Naive thymus-derived CD8-positive, alpha-beta T cell (primary cell): Measurements from ENCODE around the gene CERS6. TPM values are rescaled to one million over a fixed set of nuclear protein-coding genes. Genes with fewer than 3 reads are reported as not detected.
A peak's percentile ranks its signal among the peaks of the same experiment; 100 is the strongest.

Source experiments
- ATAC-seq, 2 donors: fragments of 150-1000 bp; cut with Tn5 transposase in 1 of 2; sonication (Bioruptor Pico), chemical (Tn5 transposase) in 1 of 2; 1 replicate in 1 of 2; 2 replicates in 1 of 2; pipeline ENCODE4 v1.10.0; 2021; ENCODE audit warnings: mild to moderate bottlenecking in 2 of 2, moderate library complexity in 2 of 2
- POLR2A ChIA-PET: fragments of 350-600 bp; sonication (Branson Sonifier 250); formaldehyde crosslinking; loops from one replicate; lab custom pipeline; 2021; ENCODE audit warnings: antibody characterized with exemption; lab: Charles Lee
- DNase-seq, 10 donors: peaks; one replicate each; pipeline versions ENCODE4 v3.0.0 to v3.0.0-alpha.2; 2020 to 2022
- H3K27ac Mint-ChIP-seq, 10 donors: one replicate each; pipeline ENCODE4 v1.8.0; 2020 to 2022; ENCODE audit warnings: mild to moderate bottlenecking in 10 of 10, mixed read lengths in 10 of 10, moderate library complexity in 4 of 10, inconsistent platforms in 1 of 10
- H3K27me3 Mint-ChIP-seq, 5 donors: one replicate each; pipeline ENCODE4 v1.8.0; 2021 to 2022; ENCODE audit warnings: mixed read lengths in 5 of 5
- H3K36me3 Mint-ChIP-seq, 3 donors: one replicate each; pipeline ENCODE4 v1.8.0; 2020 to 2022; ENCODE audit warnings: mixed read lengths in 3 of 3, mild to moderate bottlenecking in 2 of 3, inconsistent platforms in 1 of 3
- H3K4me1 Mint-ChIP-seq, 4 donors: one replicate each; pipeline ENCODE4 v1.8.0; 2021 to 2022; ENCODE audit warnings: mixed read lengths in 4 of 4
- H3K4me3 Mint-ChIP-seq, 10 donors: one replicate each; pipeline ENCODE4 v1.8.0; 2020 to 2022; ENCODE audit warnings: mild to moderate bottlenecking in 10 of 10, mixed read lengths in 10 of 10, moderate library complexity in 6 of 10, inconsistent platforms in 1 of 10
- H3K9me3 Mint-ChIP-seq, 9 donors: one replicate each; pipeline ENCODE4 v1.8.0; 2020 to 2022; ENCODE audit warnings: mixed read lengths in 9 of 9, mild to moderate bottlenecking in 3 of 9, inconsistent platforms in 1 of 9, moderate library complexity in 1 of 9
- polyA plus RNA-seq, 3 donors: library from polyadenylated mRNA; unstranded; fragments of 300-500 nt; fragmentation: Illumina TruSeq; gene quantifications; one replicate each; pipeline ENCODE4 v1.2.3, GENCODE V29; 2021
- total RNA-seq, 8 experiments: library from RNA in 2 of 8; stranded (reverse) in 2 of 8; gene quantifications; one replicate each; pipeline ENCODE4 v1.2.3 and lab custom pipeline; 2021 to 2026

Gene CERS6
- total and polyA plus RNA-seq, 5 experiments from 2014 or later = 9.5 to 29.3 (median 17.4) TPM

DNA sequence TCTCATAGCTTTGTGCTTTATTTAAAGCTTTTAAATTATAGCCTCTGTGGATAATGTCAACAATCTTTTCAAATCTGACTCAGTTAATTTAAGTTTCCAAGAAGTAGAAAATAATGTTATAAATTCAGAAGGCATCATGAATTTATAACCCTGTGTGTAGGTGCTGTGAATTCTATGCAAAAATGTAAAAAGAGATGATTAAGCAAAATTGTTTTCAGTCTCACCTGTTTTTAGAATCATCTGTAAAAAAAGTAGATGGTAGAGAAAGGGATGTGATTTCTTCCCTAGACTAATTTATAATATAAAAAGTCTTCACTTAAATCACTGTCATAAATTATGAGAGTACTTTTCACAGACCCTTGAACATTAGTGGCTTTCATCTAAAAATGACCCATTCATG, 260.8 kb downstream of the CERS6 start:
- DNase-seq (no peak), ATAC-seq (no peak)
- Mint-ChIP-seq H3K27ac (peak overlapping the region in 1 of 10 donors; percentile 65), H3K9me3 (no peaks in the 10 kb centered on the region), H3K4me3 (no peak overlapping the region), H3K27me3 (no peaks in the 10 kb centered on the region), H3K4me1 (peaks cover 11 to 35% (median 24%) of the 10 kb centered on the region in 4 donors), H3K36me3 (peaks cover 9 to 60% (median 50%) of the 10 kb centered on the region in 3 donors)
- POLR2A ChIA-PET = no interaction called here

GRCh38 chr2:168717790-168718502, 261.9 kb downstream of the CERS6 start:
- H3K36me3 Mint-ChIP-seq = peaks cover 12 to 68% (median 54%) of the 10 kb centered on the region in 3 donors
- H3K4me3 Mint-ChIP-seq = peak overlapping the region in 1 of 10 donors; percentile 5

GRCh38 chr2:168718622-168719021, 262.6 kb downstream of the CERS6 start:
- no peak for ATAC-seq
- peak overlapping the region in 1 of 10 donors; percentile 49 for H3K27ac Mint-ChIP-seq
- H3K27me3 Mint-ChIP-seq = no peaks in the 10 kb centered on the region
- peaks cover 12 to 73% (median 57%) of the 10 kb centered on the region in 3 donors for H3K36me3 Mint-ChIP-seq
- no peaks in the 10 kb centered on the region for H3K9me3 Mint-ChIP-seq
- DNase-seq = no peak
- POLR2A ChIA-PET = interaction anchor here (0.6 kb wide), 1 partner anchor 375 kb away, joined by 3 read pairs; no protein-coding TSS in a partner anchor
- no peak overlapping the region for H3K4me3 Mint-ChIP-seq
- peaks cover 10 to 32% (median 22%) of the 10 kb centered on the region in 4 donors for H3K4me1 Mint-ChIP-seq

More at GRCh38 chr2:168717790-168718502, 261.9 kb downstream of the CERS6 start:
- Mint-ChIP-seq H3K27me3 (no peaks in the 10 kb centered on the region), H3K4me1 (peaks cover 10 to 32% (median 22%) of the 10 kb centered on the region in 4 donors), H3K9me3 (no peaks in the 10 kb centered on the region), H3K27ac (peak overlapping the region in 6 of 10 donors; percentile 11 to 81 (median 49))
- ATAC-seq (peak in 1 of 2 donors; percentile 44), DNase-seq (no peak)
- POLR2A ChIA-PET = interaction anchor here (0.6 kb wide), 1 partner anchor 11 kb away, joined by 5 read pairs; no protein-coding TSS in a partner anchor

GRCh38 chr2:168719446-168719845, 263.4 kb downstream of the CERS6 start:
- H3K9me3 Mint-ChIP-seq = no peaks in the 10 kb centered on the region
- no peaks in the 10 kb centered on the region for H3K27me3 Mint-ChIP-seq
- no peak overlapping the region for H3K4me3 Mint-ChIP-seq
- H3K36me3 Mint-ChIP-seq = peaks cover 12 to 75% (median 58%) of the 10 kb centered on the region in 3 donors
- ATAC-seq (no peak), DNase-seq (no peak)
- H3K4me1 Mint-ChIP-seq = peaks cover 9 to 28% (median 21%) of the 10 kb centered on the region in 4 donors
- no peak overlapping the region for H3K27ac Mint-ChIP-seq
- POLR2A ChIA-PET = interaction anchor here (0.6 kb wide), 1 partner anchor 376 kb away, joined by 3 read pairs; no protein-coding TSS in a partner anchor

DNA sequence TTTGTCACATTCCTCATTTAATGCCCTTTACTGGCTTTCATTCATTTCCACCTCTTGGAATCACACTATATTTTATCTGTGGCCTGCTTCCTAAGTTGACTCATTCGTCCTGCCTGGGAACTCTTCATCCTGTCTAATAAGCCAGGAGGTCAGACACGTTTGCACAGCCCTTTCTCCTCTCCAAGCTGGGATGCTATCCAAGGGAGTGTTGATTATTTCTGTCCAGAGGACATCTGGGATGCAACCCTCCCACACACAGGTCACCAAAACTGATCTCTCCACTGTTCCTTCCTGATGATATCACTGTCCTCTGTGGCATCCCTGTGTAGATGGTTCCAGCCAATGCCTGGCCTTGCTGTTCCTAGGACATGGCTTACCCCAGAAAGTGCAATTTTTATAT, 266.5 kb downstream of the CERS6 start:
- POLR2A ChIA-PET = no interaction called here
- ATAC-seq = no peak
- DNase-seq = no peak

GRCh38 chr2:168723275-168723899, 267.3 kb downstream of the CERS6 start:
- no peak overlapping the region for H3K4me3 Mint-ChIP-seq
- DNase-seq (no peak), ATAC-seq (no peak)
- H3K27ac Mint-ChIP-seq = peak overlapping the region in 1 of 10 donors; percentile 28
- no peaks in the 10 kb centered on the region for H3K27me3 Mint-ChIP-seq
- POLR2A ChIA-PET = no interaction called here
- peaks cover 0 to 9% (median 5%) of the 10 kb centered on the region in 4 donors for H3K4me1 Mint-ChIP-seq
- H3K9me3 Mint-ChIP-seq = no peaks in the 10 kb centered on the region
- peaks cover 11 to 67% (median 40%) of the 10 kb centered on the region in 3 donors for H3K36me3 Mint-ChIP-seq

More for the DNA sequence above, 266.5 kb downstream of the CERS6 start:
- H3K4me3 Mint-ChIP-seq = no peak overlapping the region
- no peaks in the 10 kb centered on the region for H3K27me3 Mint-ChIP-seq
- peaks cover 12 to 67% (median 48%) of the 10 kb centered on the region in 3 donors for H3K36me3 Mint-ChIP-seq
- peak overlapping the region in 3 of 10 donors; percentile 6 to 30 (median 26) for H3K27ac Mint-ChIP-seq
- H3K9me3 Mint-ChIP-seq = no peaks in the 10 kb centered on the region
- H3K4me1 Mint-ChIP-seq = peaks cover 6 to 16% (median 11%) of the 10 kb centered on the region in 4 donors

- ATAC-seq = no peak
- H3K27ac Mint-ChIP-seq = no peak overlapping the region
- H3K9me3 Mint-ChIP-seq = no peaks in the 10 kb centered on the region
- peaks cover 8 to 50% (median 27%) of the 10 kb centered on the region in 3 donors for H3K36me3 Mint-ChIP-seq
- DNase-seq = no peak
- POLR2A ChIA-PET = no interaction called here
- no peak overlapping the region for H3K4me3 Mint-ChIP-seq
- H3K4me1 Mint-ChIP-seq = peaks cover 0 to 9% (median 1%) of the 10 kb centered on the region in 4 donors
- no peaks in the 10 kb centered on the region for H3K27me3 Mint-ChIP-seq
These were observed 270.3 kb downstream of the CERS6 start for GRCh38 chr2:168726375-168726774.

DNA sequence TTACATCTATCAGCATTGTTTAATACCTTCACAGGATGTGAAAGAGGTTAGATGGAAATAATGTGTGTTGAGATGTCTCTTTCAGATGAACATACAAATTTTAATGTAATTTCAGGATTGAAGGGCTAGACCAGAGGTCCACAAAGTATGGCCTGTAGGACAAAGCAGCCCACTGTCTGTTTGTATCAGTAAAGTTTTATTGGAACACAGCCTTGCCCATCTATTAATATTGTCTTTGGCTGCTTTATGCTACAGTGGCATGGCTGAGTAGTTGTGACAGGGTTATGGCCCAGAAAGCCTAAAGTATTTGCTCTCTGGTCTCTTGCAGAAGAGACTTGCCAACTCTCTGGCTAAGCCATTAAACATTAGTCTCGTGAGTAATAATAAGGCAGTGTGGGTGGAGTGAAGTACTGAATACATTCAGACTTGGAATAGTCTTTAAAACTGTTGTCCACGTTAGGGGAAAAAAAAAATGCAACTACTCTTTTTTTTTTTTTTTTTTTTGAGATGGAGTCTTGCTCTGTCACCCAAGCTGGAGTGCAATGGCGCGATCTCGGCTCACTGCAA, 271.9 kb downstream of the CERS6 start:
- H3K27ac Mint-ChIP-seq = peak overlapping the region in 1 of 10 donors; percentile 29

GRCh38 chr2:168729455-168729854, 273.4 kb downstream of the CERS6 start:
- H3K36me3 Mint-ChIP-seq = peaks cover 5 to 39% (median 20%) of the 10 kb centered on the region in 3 donors

More for the DNA sequence above, 271.9 kb downstream of the CERS6 start:
- no peak for DNase-seq
- Mint-ChIP-seq H3K27me3 (no peaks in the 10 kb centered on the region), H3K4me3 (no peak overlapping the region), H3K36me3 (peaks cover under 1 to 45% (median 26%) of the 10 kb centered on the region in 3 donors), H3K4me1 (peaks cover 0 to 2% (median 0%) of the 10 kb centered on the region in 4 donors), H3K9me3 (no peaks in the 10 kb centered on the region)
- POLR2A ChIA-PET = interaction anchor here (0.7 kb wide), 1 partner anchor 10 kb away, joined by 5 read pairs; no protein-coding TSS in a partner anchor
- ATAC-seq = no peak

GRCh38 chr2:168730344-168730743, 274.3 kb downstream of the CERS6 start:
- H3K36me3 Mint-ChIP-seq = peaks cover 5 to 39% (median 20%) of the 10 kb centered on the region in 3 donors
- peaks cover 0 to 7% (median 0%) of the 10 kb centered on the region in 4 donors for H3K4me1 Mint-ChIP-seq
- no peak overlapping the region for H3K4me3 Mint-ChIP-seq
- POLR2A ChIA-PET = no interaction called here
- no peak for ATAC-seq
- H3K27ac Mint-ChIP-seq = peak overlapping the region in 4 of 10 donors; percentile 16 to 47 (median 32)
- no peak for DNase-seq
- H3K9me3 Mint-ChIP-seq = no peaks in the 10 kb centered on the region
- H3K27me3 Mint-ChIP-seq = no peaks in the 10 kb centered on the region

More at GRCh38 chr2:168729455-168729854, 273.4 kb downstream of the CERS6 start:
- POLR2A ChIA-PET = no interaction called here
- peaks cover 0 to 7% (median 0%) of the 10 kb centered on the region in 4 donors for H3K4me1 Mint-ChIP-seq
- no peaks in the 10 kb centered on the region for H3K9me3 Mint-ChIP-seq
- H3K27me3 Mint-ChIP-seq = no peaks in the 10 kb centered on the region
- ATAC-seq (no peak), DNase-seq (no peak)
- no peak overlapping the region for H3K4me3 Mint-ChIP-seq
- H3K27ac Mint-ChIP-seq = peak overlapping the region in 1 of 10 donors; percentile 24

DNA sequence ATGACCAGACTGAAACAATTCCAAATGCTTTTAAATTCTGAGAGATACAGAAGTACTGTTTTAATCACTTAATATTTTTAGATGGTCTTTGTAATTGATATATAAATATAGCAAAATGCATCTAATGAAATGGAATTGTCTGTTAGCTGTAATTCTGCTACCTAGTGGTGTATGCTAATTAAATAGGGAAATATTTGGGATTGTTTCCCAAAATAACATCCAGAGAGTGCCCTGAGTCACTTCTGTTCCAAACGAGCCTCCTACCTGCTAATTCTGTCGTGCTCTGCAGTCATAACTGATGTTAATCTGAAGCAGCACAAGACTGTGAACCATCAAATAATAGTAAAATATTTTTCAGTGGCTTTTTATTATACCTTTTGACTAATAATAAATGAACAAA, 274.9 kb downstream of the CERS6 start:
- Mint-ChIP-seq H3K9me3 (no peaks in the 10 kb centered on the region), H3K27ac (no peak overlapping the region), H3K27me3 (no peaks in the 10 kb centered on the region), H3K4me1 (peaks cover 0 to 7% (median 0%) of the 10 kb centered on the region in 4 donors), H3K36me3 (peaks cover 5 to 35% (median 20%) of the 10 kb centered on the region in 3 donors), H3K4me3 (no peak overlapping the region)
- POLR2A ChIA-PET = no interaction called here
- DNase-seq (no peak), ATAC-seq (no peak)

DNA sequence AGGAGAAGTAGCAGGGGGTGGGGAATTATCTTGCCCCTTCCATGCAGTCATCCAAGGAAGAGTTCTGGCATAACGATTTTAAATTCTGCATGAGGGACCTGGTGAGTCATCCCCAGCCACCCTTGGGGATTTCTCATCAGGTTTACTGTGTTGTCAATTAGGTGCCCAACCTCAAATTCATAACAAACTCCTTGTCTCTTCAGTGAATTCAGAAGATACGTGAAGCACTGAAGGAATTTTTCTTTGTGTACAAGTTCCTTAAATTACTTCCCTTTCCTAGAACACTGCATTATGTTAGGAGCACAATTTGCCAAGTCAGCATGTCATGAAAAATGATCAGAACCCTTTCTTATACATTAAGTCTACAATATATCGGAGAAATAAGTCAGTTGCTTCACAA, 275.5 kb downstream of the CERS6 start:
- peaks cover under 1 to 8% (median 3%) of the 10 kb centered on the region in 4 donors for H3K4me1 Mint-ChIP-seq
- H3K27me3 Mint-ChIP-seq = no peaks in the 10 kb centered on the region
- POLR2A ChIA-PET = no interaction called here
- DNase-seq = no peak
- H3K4me3 Mint-ChIP-seq = no peak overlapping the region
- H3K36me3 Mint-ChIP-seq = peaks cover 5 to 31% (median 20%) of the 10 kb centered on the region in 3 donors
- H3K9me3 Mint-ChIP-seq = no peaks in the 10 kb centered on the region
- H3K27ac Mint-ChIP-seq = no peak overlapping the region
- ATAC-seq = no peak
